Stomach (tissue), 9 donors: ENCODE measurements around the gene ELF4. TPM values are rescaled to one million over a fixed set of nuclear protein-coding genes. Genes with fewer than 3 reads are reported as not detected.

Experiments used
- DNase-seq, 2 donors: peaks; one replicate each; pipeline versions ENCODE4 v3.0.0 to v3.0.0-alpha.2; 2013 to 2019
- H3K27ac ChIP-seq, 5 donors: fragments of 200-600 bp in 4 of 5; sonication (generic) in 4 of 5; one replicate each; pipeline ENCODE4 v1.5.1; 2013 to 2019; ENCODE audit warnings: mild to moderate bottlenecking in 1 of 5, moderate library complexity in 1 of 5
- H3K27me3 ChIP-seq, 3 donors: fragments of 200-600 bp; sonication (generic); one replicate each; pipeline ENCODE4 v1.5.1; 2017 to 2019; ENCODE audit warnings: mixed run types in 1 of 3
- H3K36me3 ChIP-seq, 4 donors: fragments of 200-600 bp; sonication (generic); 1 replicate in 3 of 4; 2 replicates in 1 of 4; pipeline ENCODE4 v1.5.1; 2016 to 2019
- H3K4me1 ChIP-seq, 4 donors: fragments of 200-600 bp; sonication (generic); one replicate each; pipeline ENCODE4 v1.5.1; 2016 to 2019
- H3K4me3 ChIP-seq, 4 donors: fragments of 200-600 bp; sonication (generic) in 3 of 4; one replicate each; pipeline ENCODE4 v1.5.1; 2016 to 2019; ENCODE audit warnings: mild to moderate bottlenecking in 1 of 4
- H3K9me3 ChIP-seq, 4 donors: fragments of 200-600 bp; sonication (generic); one replicate each; pipeline ENCODE4 v1.5.1; 2016 to 2019
- EP300 ChIP-seq: sonication (generic); formaldehyde crosslinking; IDR thresholded peaks from one replicate; pipeline ENCODE4 v1.6.1; 2017; ENCODE audit warnings: antibody characterized with exemption
- POLR2A ChIP-seq, 4 donors: fragments of 450-650 bp; IDR thresholded peaks; one replicate each; pipeline ENCODE4 v1.6.1; 2016; ENCODE audit warnings: antibody characterized with exemption in 4 of 4, control low read depth in 2 of 4, mild to moderate bottlenecking in 1 of 4, moderate library complexity in 1 of 4
- POLR2AphosphoS5 ChIP-seq, 3 donors: sonication (generic); formaldehyde crosslinking; IDR thresholded peaks; one replicate each; pipeline ENCODE4 v1.6.1; 2016; ENCODE audit warnings: antibody characterized with exemption in 3 of 3
- WGBS, 5 donors: extraction: QIAGEN DNeasy Blood & Tissue Kit in 3 of 5; methylation state at CpG; one replicate each; pipeline versions ENCODE4 v1.1.5 to v1.1.7; 2013 to 2018; 5-methylcytosine and 5-hydroxymethylcytosine counted together
- intact Hi-C: fragments of 100-400 bp; cut with DNase I; formaldehyde crosslinking; loops from one replicate; pipeline ENCODE4 v1.15.1; 2023; ENCODE audit warnings: low total_unique reads
- polyA plus RNA-seq, 3 donors: library from polyadenylated mRNA; stranded (reverse); fragments of 200-250 nt; gene quantifications; one replicate each; pipeline ENCODE4 v1.2.3, GENCODE V29; 2013
- total RNA-seq, 5 donors: library from RNA; depleted of rRNA; stranded (reverse); fragments of >200 nt; gene quantifications; one replicate each; pipeline versions ENCODE4 v1.1.0 to v1.2.3, GENCODE V29; 2014 to 2016
- TF ChIP-seq, protein P1 (sequence below), 7 experiments: fragments of 450-650 bp in 4 of 7; fragments of 200-600 bp in 3 of 7; sonication (generic) in 3 of 7; IDR thresholded peaks; one replicate each; pipeline ENCODE4 v1.5.1; 2016 to 2019; ENCODE audit warnings: antibody characterized with exemption in 7 of 7, control low read depth in 2 of 7, mild to moderate bottlenecking in 1 of 7
- donor health status: healthy with polysubstance abuse.
- donor health status: Bipolar disorder and iron deficiency.
- donor health status: healthy.

The ELF4 gene
- total and polyA plus RNA-seq, 8 donors = 3.9 to 34.5 (median 12.7) TPM

GRCh38 chrX:130032552-130032951, 77.7 kb downstream of the ELF4 start:
- Histone ChIP-seq H3K27ac (no peak overlapping the region), H3K36me3 (peaks cover under 1 to 97% (median 78%) of the 10 kb centered on the region in 4 donors), H3K4me1 (no peaks in the 10 kb centered on the region), H3K9me3 (no peaks in the 10 kb centered on the region), H3K27me3 (no peaks in the 10 kb centered on the region), H3K4me3 (no peak overlapping the region)
- no peak for DNase-seq
- no peak for TF ChIP-seq POLR2A (IDR thresholded peaks at IDR 0.05)
- TF ChIP-seq POLR2AphosphoS5 (IDR thresholded peaks at IDR 0.05) = no peak
- TF ChIP-seq EP300 = no peak
- TF ChIP-seq, protein P1, sequence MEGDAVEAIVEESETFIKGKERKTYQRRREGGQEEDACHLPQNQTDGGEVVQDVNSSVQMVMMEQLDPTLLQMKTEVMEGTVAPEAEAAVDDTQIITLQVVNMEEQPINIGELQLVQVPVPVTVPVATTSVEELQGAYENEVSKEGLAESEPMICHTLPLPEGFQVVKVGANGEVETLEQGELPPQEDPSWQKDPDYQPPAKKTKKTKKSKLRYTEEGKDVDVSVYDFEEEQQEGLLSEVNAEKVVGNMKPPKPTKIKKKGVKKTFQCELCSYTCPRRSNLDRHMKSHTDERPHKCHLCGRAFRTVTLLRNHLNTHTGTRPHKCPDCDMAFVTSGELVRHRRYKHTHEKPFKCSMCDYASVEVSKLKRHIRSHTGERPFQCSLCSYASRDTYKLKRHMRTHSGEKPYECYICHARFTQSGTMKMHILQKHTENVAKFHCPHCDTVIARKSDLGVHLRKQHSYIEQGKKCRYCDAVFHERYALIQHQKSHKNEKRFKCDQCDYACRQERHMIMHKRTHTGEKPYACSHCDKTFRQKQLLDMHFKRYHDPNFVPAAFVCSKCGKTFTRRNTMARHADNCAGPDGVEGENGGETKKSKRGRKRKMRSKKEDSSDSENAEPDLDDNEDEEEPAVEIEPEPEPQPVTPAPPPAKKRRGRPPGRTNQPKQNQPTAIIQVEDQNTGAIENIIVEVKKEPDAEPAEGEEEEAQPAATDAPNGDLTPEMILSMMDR (IDR thresholded peaks at IDR 0.05) = no peak
- 74 to 88% (median 83%) methylated on average over 3 of the region's 3 CpGs for WGBS, 5 donors
- intact Hi-C loops = no loop called here

DNA sequence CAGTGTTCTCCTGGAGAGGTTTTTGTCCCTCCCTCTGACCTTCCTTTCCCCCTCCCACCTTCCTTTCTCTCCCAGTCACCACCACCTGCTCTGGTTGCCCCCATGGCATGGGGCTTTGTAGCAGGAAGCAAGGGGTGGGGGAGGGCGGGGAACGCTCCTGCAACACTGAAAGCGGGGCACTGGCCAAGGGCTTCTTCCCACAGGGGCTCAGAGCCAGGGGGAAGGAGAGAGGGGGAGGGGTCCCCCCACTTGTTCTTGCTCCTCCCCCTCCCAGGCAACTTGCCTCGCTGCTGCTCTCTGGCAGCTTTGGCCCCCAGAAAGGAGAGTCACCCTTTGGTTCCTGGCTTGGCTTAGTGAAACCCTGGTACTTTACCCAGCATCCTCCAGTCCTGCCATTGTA, 79.5 kb downstream of the ELF4 start:
- intact Hi-C loops = no loop called here
- H3K4me3 ChIP-seq = no peak overlapping the region
- H3K27ac ChIP-seq = no peak overlapping the region
- no peaks in the 10 kb centered on the region for H3K9me3 ChIP-seq
- peaks cover 0 to 97% (median 78%) of the 10 kb centered on the region in 4 donors for H3K36me3 ChIP-seq
- TF ChIP-seq, protein P1 (IDR thresholded peaks at IDR 0.05) = no peak
- no peak for TF ChIP-seq POLR2A (IDR thresholded peaks at IDR 0.05)
- no peak for TF ChIP-seq EP300
- TF ChIP-seq POLR2AphosphoS5 (IDR thresholded peaks at IDR 0.05) = no peak
- H3K4me1 ChIP-seq = no peaks in the 10 kb centered on the region
- no peaks in the 10 kb centered on the region for H3K27me3 ChIP-seq
- no peak for DNase-seq
- 67 to 93% (median 81%) methylated on average over 4 of the region's 4 CpGs; no CpG with 5 or more reads in 1 of the 5 donors for WGBS, 5 donors

DNA sequence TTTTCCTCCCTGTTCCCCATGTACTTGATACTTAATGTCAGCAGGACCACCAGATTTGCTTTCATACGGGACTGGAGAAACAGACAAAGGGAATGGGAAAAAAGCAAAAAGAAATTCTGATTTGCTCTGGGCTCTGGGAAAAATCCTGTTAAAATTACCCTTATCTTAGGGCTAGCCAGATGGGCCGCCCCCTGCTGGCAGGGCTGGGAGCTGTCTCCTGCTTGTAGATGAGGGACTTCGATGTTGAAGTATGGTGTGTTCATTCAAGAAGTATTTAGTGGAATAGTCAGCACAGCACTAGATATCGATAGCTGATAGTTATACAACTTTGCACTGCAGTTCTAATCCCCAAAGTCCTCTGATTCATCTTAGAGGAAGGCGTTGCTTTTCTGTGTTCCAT, 82.1 kb downstream of the ELF4 start:
- no peak for TF ChIP-seq POLR2AphosphoS5 (IDR thresholded peaks at IDR 0.05)
- no peak for TF ChIP-seq EP300
- TF ChIP-seq, protein P1 (IDR thresholded peaks at IDR 0.05) = peak in 5 of 7 experiments; percentile 42 to 65 (median 54)
- TF ChIP-seq POLR2A (IDR thresholded peaks at IDR 0.05) = no peak
- WGBS, 5 donors = 42 to 61% (median 51%) methylated on average over 4 to 5 of the region's 5 CpGs
- Histone ChIP-seq H3K27me3 (no peaks in the 10 kb centered on the region), H3K4me3 (no peak overlapping the region), H3K4me1 (peaks cover 0 to 6% (median 2%) of the 10 kb centered on the region in 4 donors), H3K9me3 (no peaks in the 10 kb centered on the region), H3K36me3 (peaks cover 0 to 86% (median 71%) of the 10 kb centered on the region in 4 donors), H3K27ac (no peak overlapping the region)
- intact Hi-C loops = no loop called here
- peak; percentile 54 to 57 for DNase-seq

- no peaks in the 10 kb centered on the region for H3K27me3 ChIP-seq
- peaks cover 0 to 6% (median 2%) of the 10 kb centered on the region in 4 donors for H3K4me1 ChIP-seq
- intact Hi-C loops = no loop called here
- no peak overlapping the region for H3K4me3 ChIP-seq
- TF ChIP-seq POLR2AphosphoS5 (IDR thresholded peaks at IDR 0.05) = no peak
- no peak for TF ChIP-seq EP300
- TF ChIP-seq, protein P1 (IDR thresholded peaks at IDR 0.05) = no peak
- no peak for TF ChIP-seq POLR2A (IDR thresholded peaks at IDR 0.05)
- H3K27ac ChIP-seq = no peak overlapping the region
- WGBS, 5 donors = 71 to 92% (median 78%) methylated on average over 4 of the region's 4 CpGs
- H3K36me3 ChIP-seq = peaks cover 0 to 86% (median 76%) of the 10 kb centered on the region in 4 donors
- no peaks in the 10 kb centered on the region for H3K9me3 ChIP-seq
- no peak for DNase-seq
These were observed 82.7 kb downstream of the ELF4 start for GRCh38 chrX:130027569-130027968.
